HepG2 (cell line): ENCODE data around the gene KHK. TPM values are rescaled to one million over a fixed set of nuclear protein-coding genes. Genes with fewer than 3 reads are reported as not detected.
A peak's percentile ranks its signal among the peaks of the same experiment; 100 is the strongest.

Source experiments
- CEBPB ChIP-seq: IDR thresholded peaks from 2 replicates; pipeline ENCODE4 v1.6.1; 2011; ENCODE audit warnings: low read depth, low read length, improper control_type of control experiment, borderline replicate concordance
- KDM5A ChIP-seq: fragments of 200-600 bp; sonication (generic); IDR thresholded peaks from 2 replicates; pipeline ENCODE4 v1.7.0; 2018; ENCODE audit warnings: antibody characterized with exemption, mild to moderate bottlenecking, low read length, borderline replicate concordance
- NFE2L1 ChIP-seq: sonication (generic); formaldehyde crosslinking; IDR thresholded peaks from 2 replicates; pipeline ENCODE4 v1.4.0; 2020; ENCODE audit warnings: missing genetic modification reagents, mild to moderate bottlenecking, borderline replicate concordance
- U2AF1 ChIP-seq: fragments of 200-400 bp; formaldehyde crosslinking; optimal IDR thresholded peaks from 2 replicates; pipeline ENCODE3; 2017; ENCODE audit warnings: mild to moderate bottlenecking, low read depth, low read length
- ZMYM4 ChIP-seq: sonication (generic); formaldehyde crosslinking; IDR thresholded peaks from 2 replicates; pipeline ENCODE4 v1.8.1; 2023; ENCODE audit warnings: mild to moderate bottlenecking, missing genetic modification reagents
- ZNF367 ChIP-seq: sonication (generic); formaldehyde crosslinking; IDR thresholded peaks from 2 replicates; pipeline ENCODE4 v1.4.0; 2020; ENCODE audit warnings: missing genetic modification reagents, borderline replicate concordance
- ZNF775 ChIP-seq: sonication (generic); formaldehyde crosslinking; IDR thresholded peaks from 2 replicates; pipeline ENCODE4 v1.4.0; 2020; ENCODE audit warnings: missing genetic modification reagents, mild to moderate bottlenecking, moderate library complexity, borderline replicate concordance
- polyA plus RNA-seq, 8 experiments: library from polyadenylated mRNA; depleted of rRNA in 3 of 8; stranded (reverse) in 7 of 8; unstranded in 1 of 8; fragments of >200 nt; fragmentation: Illumina TruSeq in 4 of 8; extraction: Trizol in 4 of 8; gene quantifications; 2 replicates each; pipeline versions ENCODE4 v1.2.1 to v1.2.3, GENCODE V29; 2011 to 2016; ENCODE audit warnings: low read depth in 4 of 8, missing spikeins in 1 of 8, mixed read lengths in 1 of 8; ENCODE audit not compliant: insufficient read depth in 1 of 8
- total RNA-seq, 5 experiments: library from RNA; depleted of rRNA; stranded (reverse); fragments of >200 nt; fragmentation: Illumina TruSeq; extraction: Trizol; gene quantifications; 2 replicates each; pipeline ENCODE4 v1.2.3, GENCODE V29; 2016; ENCODE audit warnings: low read depth in 1 of 5
- TF ChIP-seq, protein P1 (sequence below): sonication (generic); formaldehyde crosslinking; conservative IDR thresholded peaks from 2 replicates; pipeline ENCODE4 v1.4.0; 2020; ENCODE audit warnings: missing genetic modification reagents
- TF ChIP-seq, protein P2 (sequence below): IDR thresholded peaks from 2 replicates; pipeline ENCODE4 v1.6.1; 2012; ENCODE audit warnings: inconsistent platforms
- TF ChIP-seq, protein P3 (sequence below): IDR thresholded peaks from 2 replicates; pipeline ENCODE4 v1.6.1; 2016; ENCODE audit warnings: low read depth, control low read depth
- TF ChIP-seq, protein P4 (sequence below): IDR thresholded peaks from 2 replicates; pipeline ENCODE4 v1.6.1; 2016
- TF ChIP-seq, protein P5 (sequence below): sonication (generic); formaldehyde crosslinking; IDR thresholded peaks from 2 replicates; pipeline ENCODE4 v1.4.0; 2020; ENCODE audit warnings: mild to moderate bottlenecking, missing genetic modification reagents
- TF ChIP-seq, protein P6 (sequence below): sonication (generic); formaldehyde crosslinking; IDR thresholded peaks from 2 replicates; pipeline ENCODE4 v1.5.1; 2020; ENCODE audit warnings: mild to moderate bottlenecking, missing genetic modification reagents, moderate library complexity

The KHK gene
- total and polyA plus RNA-seq, 2 of the 13 experiments (the other 11 are each of a cell fraction or from before 2014, with no cell fraction given), result 40.9 to 99.2 TPM

DNA sequence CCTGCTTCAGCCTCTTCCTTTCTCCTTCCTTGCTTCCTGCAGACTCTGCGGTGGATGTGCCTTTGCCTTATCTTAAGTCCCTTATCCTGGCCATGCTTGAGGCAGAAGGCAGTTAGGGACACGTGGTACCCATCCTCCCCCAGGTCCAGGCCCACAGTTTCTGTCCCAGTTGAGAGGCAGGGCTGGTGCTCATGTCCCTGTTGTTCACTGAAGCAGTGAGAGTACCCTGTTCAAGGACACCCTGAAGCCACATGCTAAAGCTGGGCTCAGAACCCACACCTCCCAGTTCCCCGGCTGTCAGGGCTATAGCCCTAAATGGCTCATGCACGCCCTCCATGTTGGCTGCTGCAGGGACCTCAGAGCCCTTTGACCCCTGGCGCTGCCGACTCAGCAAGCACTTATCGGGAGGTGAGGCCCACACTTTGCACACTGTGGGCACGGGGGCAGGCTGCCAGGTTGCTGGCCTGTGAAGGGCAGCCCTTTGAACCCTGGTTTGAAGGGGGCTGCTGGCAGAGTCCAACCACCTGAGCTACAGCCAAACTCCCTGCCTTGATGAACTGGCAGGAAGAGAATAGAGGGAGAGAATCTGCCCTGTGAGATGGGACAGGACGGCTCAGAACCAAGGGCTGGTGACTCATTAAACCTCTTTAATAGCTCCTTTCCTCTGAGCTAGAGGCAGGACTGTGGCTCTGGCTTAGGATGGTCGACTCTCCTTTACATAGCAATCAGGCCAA is 6.3 kb downstream of the KHK start (continued):
- TF ChIP-seq, protein P1, sequence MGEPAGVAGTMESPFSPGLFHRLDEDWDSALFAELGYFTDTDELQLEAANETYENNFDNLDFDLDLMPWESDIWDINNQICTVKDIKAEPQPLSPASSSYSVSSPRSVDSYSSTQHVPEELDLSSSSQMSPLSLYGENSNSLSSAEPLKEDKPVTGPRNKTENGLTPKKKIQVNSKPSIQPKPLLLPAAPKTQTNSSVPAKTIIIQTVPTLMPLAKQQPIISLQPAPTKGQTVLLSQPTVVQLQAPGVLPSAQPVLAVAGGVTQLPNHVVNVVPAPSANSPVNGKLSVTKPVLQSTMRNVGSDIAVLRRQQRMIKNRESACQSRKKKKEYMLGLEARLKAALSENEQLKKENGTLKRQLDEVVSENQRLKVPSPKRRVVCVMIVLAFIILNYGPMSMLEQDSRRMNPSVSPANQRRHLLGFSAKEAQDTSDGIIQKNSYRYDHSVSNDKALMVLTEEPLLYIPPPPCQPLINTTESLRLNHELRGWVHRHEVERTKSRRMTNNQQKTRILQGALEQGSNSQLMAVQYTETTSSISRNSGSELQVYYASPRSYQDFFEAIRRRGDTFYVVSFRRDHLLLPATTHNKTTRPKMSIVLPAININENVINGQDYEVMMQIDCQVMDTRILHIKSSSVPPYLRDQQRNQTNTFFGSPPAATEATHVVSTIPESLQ (CRISPR knock-in tag), result 0 out of 2 replicates have a peak, but pooled peaks have one; percentile 19
- TF ChIP-seq U2AF1 (no peak), ZMYM4 (CRISPR knock-in tag) (peak; percentile 62; the same call in 1 of the 2 replicates), ZNF367 (CRISPR knock-in tag) (no peak), KDM5A (no peak), CEBPB (no peak), ZNF775 (peak; percentile 98), NFE2L1 (CRISPR knock-in tag) (no peak)
- TF ChIP-seq, protein P2, sequence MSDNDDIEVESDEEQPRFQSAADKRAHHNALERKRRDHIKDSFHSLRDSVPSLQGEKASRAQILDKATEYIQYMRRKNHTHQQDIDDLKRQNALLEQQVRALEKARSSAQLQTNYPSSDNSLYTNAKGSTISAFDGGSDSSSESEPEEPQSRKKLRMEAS, result peak; percentile 92
- TF ChIP-seq, protein P3, sequence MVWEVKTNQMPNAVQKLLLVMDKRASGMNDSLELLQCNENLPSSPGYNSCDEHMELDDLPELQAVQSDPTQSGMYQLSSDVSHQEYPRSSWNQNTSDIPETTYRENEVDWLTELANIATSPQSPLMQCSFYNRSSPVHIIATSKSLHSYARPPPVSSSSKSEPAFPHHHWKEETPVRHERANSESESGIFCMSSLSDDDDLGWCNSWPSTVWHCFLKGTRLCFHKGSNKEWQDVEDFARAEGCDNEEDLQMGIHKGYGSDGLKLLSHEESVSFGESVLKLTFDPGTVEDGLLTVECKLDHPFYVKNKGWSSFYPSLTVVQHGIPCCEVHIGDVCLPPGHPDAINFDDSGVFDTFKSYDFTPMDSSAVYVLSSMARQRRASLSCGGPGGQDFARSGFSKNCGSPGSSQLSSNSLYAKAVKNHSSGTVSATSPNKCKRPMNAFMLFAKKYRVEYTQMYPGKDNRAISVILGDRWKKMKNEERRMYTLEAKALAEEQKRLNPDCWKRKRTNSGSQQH (CRISPR knock-in tag), result peak; percentile 78; the same call in 1 of the 2 replicates
- TF ChIP-seq, protein P4, sequence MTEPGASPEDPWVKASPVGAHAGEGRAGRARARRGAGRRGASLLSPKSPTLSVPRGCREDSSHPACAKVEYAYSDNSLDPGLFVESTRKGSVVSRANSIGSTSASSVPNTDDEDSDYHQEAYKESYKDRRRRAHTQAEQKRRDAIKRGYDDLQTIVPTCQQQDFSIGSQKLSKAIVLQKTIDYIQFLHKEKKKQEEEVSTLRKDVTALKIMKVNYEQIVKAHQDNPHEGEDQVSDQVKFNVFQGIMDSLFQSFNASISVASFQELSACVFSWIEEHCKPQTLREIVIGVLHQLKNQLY (CRISPR knock-in tag), result peak; percentile 95
- TF ChIP-seq, protein P5, sequence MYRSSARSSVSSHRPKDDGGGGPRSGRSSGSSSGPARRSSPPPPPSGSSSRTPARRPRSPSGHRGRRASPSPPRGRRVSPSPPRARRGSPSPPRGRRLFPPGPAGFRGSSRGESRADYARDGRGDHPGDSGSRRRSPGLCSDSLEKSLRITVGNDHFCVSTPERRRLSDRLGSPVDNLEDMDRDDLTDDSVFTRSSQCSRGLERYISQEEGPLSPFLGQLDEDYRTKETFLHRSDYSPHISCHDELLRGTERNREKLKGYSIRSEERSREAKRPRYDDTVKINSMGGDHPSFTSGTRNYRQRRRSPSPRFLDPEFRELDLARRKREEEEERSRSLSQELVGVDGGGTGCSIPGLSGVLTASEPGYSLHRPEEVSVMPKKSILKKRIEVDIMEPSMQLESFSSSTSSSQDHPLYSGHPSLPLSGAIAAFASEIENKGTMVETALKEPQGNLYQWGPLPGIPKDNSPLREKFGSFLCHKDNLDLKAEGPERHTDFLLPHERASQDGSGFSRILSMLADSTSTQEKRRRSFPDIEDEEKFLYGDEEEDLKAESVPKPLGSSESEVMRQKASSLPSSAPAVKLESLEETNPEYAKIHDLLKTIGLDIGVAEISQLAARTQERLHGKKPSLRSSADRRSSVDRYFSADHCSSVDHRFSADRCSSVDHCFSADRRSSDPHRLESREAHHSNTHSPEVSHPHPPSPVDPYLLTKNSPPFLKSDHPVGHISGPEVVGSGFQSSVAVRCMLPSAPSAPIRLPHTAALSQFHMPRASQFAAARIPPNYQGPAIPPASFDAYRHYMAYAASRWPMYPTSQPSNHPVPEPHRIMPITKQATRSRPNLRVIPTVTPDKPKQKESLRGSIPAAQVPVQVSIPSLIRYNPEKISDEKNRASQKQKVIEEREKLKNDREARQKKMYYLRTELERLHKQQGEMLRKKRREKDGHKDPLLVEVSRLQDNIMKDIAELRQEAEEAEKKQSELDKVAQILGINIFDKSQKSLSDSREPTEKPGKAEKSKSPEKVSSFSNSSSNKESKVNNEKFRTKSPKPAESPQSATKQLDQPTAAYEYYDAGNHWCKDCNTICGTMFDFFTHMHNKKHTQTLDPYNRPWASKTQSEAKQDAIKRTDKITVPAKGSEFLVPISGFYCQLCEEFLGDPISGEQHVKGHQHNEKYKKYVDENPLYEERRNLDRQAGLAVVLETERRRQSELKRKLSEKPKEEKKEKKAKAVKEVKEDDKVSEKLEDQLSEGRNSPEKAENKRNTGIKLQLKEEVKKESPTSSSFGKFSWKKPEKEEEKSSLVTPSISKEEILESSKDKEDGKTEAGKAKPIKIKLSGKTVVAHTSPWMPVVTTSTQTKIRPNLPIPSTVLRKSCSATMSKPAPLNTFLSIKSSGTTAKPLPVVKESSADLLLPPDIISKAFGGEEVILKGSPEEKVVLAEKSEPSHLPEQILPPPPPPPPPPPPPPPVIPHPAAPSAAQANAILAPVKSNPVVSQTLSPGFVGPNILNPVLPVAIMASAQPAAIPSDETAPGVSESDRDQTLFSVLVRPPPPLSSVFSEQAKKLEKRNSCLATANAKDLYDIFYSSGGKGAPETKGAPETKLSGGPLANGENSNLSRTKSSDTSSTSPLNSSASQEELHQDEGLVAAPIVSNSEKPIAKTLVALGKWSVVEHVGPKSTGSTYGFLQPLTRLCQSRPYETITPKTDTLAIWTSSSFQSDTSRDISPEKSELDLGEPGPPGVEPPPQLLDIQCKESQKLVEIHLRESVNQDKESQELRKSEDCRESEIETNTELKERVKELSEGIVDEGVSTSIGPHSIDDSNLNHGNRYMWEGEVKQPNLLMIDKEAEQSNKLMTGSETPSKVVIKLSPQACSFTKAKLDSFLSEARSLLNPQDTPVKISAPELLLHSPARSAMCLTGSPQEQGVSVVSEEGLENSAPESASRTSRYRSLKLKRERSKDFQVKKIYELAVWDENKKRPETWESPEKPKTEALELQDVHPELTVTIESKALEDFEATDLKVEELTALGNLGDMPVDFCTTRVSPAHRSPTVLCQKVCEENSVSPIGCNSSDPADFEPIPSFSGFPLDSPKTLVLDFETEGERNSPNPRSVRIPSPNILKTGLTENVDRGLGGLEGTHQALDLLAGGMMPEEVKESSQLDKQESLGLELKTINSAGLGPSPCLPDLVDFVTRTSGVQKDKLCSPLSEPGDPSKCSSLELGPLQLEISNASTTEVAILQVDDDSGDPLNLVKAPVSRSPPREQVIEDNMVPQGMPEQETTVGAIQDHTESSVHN (CRISPR knock-in tag), result no peak; the same call in 1 of the 2 replicates
- TF ChIP-seq, protein P6, sequence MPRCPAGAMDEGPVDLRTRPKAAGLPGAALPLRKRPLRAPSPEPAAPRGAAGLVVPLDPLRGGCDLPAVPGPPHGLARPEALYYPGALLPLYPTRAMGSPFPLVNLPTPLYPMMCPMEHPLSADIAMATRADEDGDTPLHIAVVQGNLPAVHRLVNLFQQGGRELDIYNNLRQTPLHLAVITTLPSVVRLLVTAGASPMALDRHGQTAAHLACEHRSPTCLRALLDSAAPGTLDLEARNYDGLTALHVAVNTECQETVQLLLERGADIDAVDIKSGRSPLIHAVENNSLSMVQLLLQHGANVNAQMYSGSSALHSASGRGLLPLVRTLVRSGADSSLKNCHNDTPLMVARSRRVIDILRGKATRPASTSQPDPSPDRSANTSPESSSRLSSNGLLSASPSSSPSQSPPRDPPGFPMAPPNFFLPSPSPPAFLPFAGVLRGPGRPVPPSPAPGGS (CRISPR knock-in tag), result no peak; the same call in 1 of the 2 replicates
